GM19467 (cell line): ENCODE measurements around the gene AGMO.

Experiments used
- ATAC-seq: cut with Tn5 transposase; IDR thresholded peaks from one replicate; pipeline ENCODE4 v1.9.1; 2021; ENCODE audit warnings: mild to moderate bottlenecking, moderate library complexity; ENCODE audit not compliant: unreplicated experiment

Gene AGMO

GRCh38 chr7:15561835-15562234 lies at the start of gene AGMO:
AGMO (minus strand) TSS chr7:15562015.
- no peak for ATAC-seq

- no peak for ATAC-seq
These were observed 48.7 kb upstream of the AGMO start for GRCh38 chr7:15610503-15610902.

- no peak for ATAC-seq
These were observed 47.5 kb upstream of the AGMO start for GRCh38 chr7:15609287-15609686.

- no peak for ATAC-seq
These were observed 45.9 kb upstream of the AGMO start for GRCh38 chr7:15607529-15608210.

GRCh38 chr7:15606561-15606960 lies 44.7 kb upstream of the AGMO start:
- ATAC-seq = no peak

- ATAC-seq = no peak
These were observed 42.4 kb upstream of the AGMO start for GRCh38 chr7:15604166-15604565.

- no peak for ATAC-seq
These were observed 41.3 kb upstream of the AGMO start for GRCh38 chr7:15603124-15603523.

GRCh38 chr7:15602236-15602635 lies 40.4 kb upstream of the AGMO start:
- no peak for ATAC-seq

- no peak for ATAC-seq
These were observed 39.4 kb upstream of the AGMO start for GRCh38 chr7:15601175-15601574.

- ATAC-seq = no peak
These were observed 38.5 kb upstream of the AGMO start for GRCh38 chr7:15600298-15600697.

GRCh38 chr7:15594461-15594860 lies 32.6 kb upstream of the AGMO start:
- ATAC-seq = no peak

GRCh38 chr7:15593382-15593781 lies 31.6 kb upstream of the AGMO start:
- ATAC-seq = no peak

- ATAC-seq = no peak
These were observed 24.5 kb upstream of the AGMO start for GRCh38 chr7:15586266-15586665.

GRCh38 chr7:15584575-15584974 lies 22.8 kb upstream of the AGMO start:
- no peak for ATAC-seq

- no peak for ATAC-seq
These were observed 21.0 kb upstream of the AGMO start for GRCh38 chr7:15582773-15583172.

GRCh38 chr7:15581352-15581951 lies 19.6 kb upstream of the AGMO start:
- no peak for ATAC-seq

GRCh38 chr7:15580604-15581351 lies 19.0 kb upstream of the AGMO start:
- no peak for ATAC-seq

- no peak for ATAC-seq
These were observed 15.8 kb upstream of the AGMO start for GRCh38 chr7:15577600-15577999.

GRCh38 chr7:15571301-15571878 lies 9.6 kb upstream of the AGMO start:
- no peak for ATAC-seq

- no peak for ATAC-seq
These were observed 5.8 kb upstream of the AGMO start for GRCh38 chr7:15567652-15568051.

GRCh38 chr7:15567036-15567435 lies 5.2 kb upstream of the AGMO start:
- ATAC-seq = no peak

GRCh38 chr7:15566476-15566875 lies 4.7 kb upstream of the AGMO start:
- no peak for ATAC-seq
